HCT116 (cell line): ENCODE results near the gene CMIP. TPM values are rescaled to one million over a fixed set of nuclear protein-coding genes. Genes with fewer than 3 reads are reported as not detected.

Experiments used
- ATAC-seq: fragments of 200-7000 bp; cut with Tn5 transposase; 2 replicates; pipeline ENCODE4 v1.9.1; 2020; ENCODE audit warnings: mild to moderate bottlenecking, moderate library complexity
- BruUV-seq: library from RNA; stranded (reverse); fragments of 400-500 nt; replicated peaks from 2 replicates; lab custom pipeline; 2021; lab: Mats Ljungman, UMichigan
- CTCF ChIA-PET: fragments of 300-600 bp; sonication (Branson Sonifier 250); formaldehyde crosslinking; loops from one replicate; lab custom pipeline; 2021; ENCODE audit warnings: antibody characterized with exemption; lab: Charles Lee
- POLR2A ChIA-PET: fragments of 300-600, 350-600 bp; sonication (Branson Sonifier 250); formaldehyde crosslinking; loops from one replicate; lab custom pipeline; 2021; ENCODE audit warnings: antibody characterized with exemption; lab: Charles Lee
- RAD21 ChIA-PET, 2 experiments: fragments of 300-600 bp; sonication (Branson Sonifier 250); formaldehyde crosslinking; loops; one replicate each; lab custom pipeline; 2023; ENCODE audit warnings: low total read pairs in 2 of 2; ENCODE audit not compliant: uncharacterized antibody in 2 of 2, unreplicated experiment in 2 of 2, low non-redundant PET in 1 of 2; lab: Charles Lee
- DNase-seq: peaks from one replicate; pipeline ENCODE4 v3.0.0-alpha.2; 2010; ENCODE audit warnings: low read depth, low spot score
- H2AFZ ChIP-seq: fragments of 200-600 bp; shearing (Covaris generic), sonication (generic); 2 replicates; pipeline ENCODE4 v1.6.1; 2017; ENCODE audit warnings: low read depth, mixed run types, mixed read lengths, antibody characterized with exemption, low read length; ENCODE audit not compliant: poor library complexity, severe bottlenecking
- H3K27ac ChIP-seq: 2 replicates; pipeline ENCODE4 v1.5.1; 2012; ENCODE audit warnings: low read depth, low read length
- H3K27me3 ChIP-seq: fragments of 200-600 bp; sonication (generic); 2 replicates; pipeline ENCODE4 v1.6.1; 2016; ENCODE audit warnings: mixed run types, low read length, mixed read lengths; ENCODE audit not compliant: insufficient read depth
- H3K36me3 ChIP-seq, 2 experiments: fragments of 200-500 bp in 1 of 2; fragments of 200-600 bp in 1 of 2; sonication (Bioruptor generic) in 1 of 2; sonication (generic) in 1 of 2; 2 replicates each; pipeline versions ENCODE4 v1.5.1 to v1.6.1; 2014 to 2016; ENCODE audit warnings: low read length in 2 of 2, inconsistent platforms in 1 of 2, mixed read lengths in 1 of 2, mixed run types in 1 of 2; ENCODE audit not compliant: insufficient read depth in 2 of 2, control insufficient read depth in 1 of 2
- H3K4me1 ChIP-seq, 2 experiments: fragments of 200-600 bp in 1 of 2; sonication (generic) in 1 of 2; 2 replicates each; pipeline versions ENCODE4 v1.5.1 to v1.6.1; 2012 to 2017; ENCODE audit warnings: low read length in 2 of 2, inconsistent platforms in 1 of 2, mild to moderate bottlenecking in 1 of 2, mixed read lengths in 1 of 2, mixed run types in 1 of 2, moderate library complexity in 1 of 2; ENCODE audit not compliant: insufficient read depth in 2 of 2, control insufficient read depth in 1 of 2
- H3K4me2 ChIP-seq: fragments of 200-600 bp; sonication (generic); 2 replicates; pipeline ENCODE4 v1.6.1; 2017; ENCODE audit warnings: mixed run types, low read length, mixed read lengths
- H3K4me3 ChIP-seq, 2 experiments: fragments of 200-600 bp in 1 of 2; sonication (generic) in 1 of 2; replicated peaks in 1 of 2; 2 replicates each; pipeline ENCODE4 v1.5.1; 2011 to 2016; ENCODE audit warnings: low read length in 2 of 2, control low read depth in 1 of 2, low read depth in 1 of 2, mild to moderate bottlenecking in 1 of 2, mixed read lengths in 1 of 2, mixed run types in 1 of 2
- H3K79me2 ChIP-seq: fragments of 200-600 bp; sonication (generic); 2 replicates; pipeline ENCODE4 v1.6.1; 2017; ENCODE audit warnings: mild to moderate bottlenecking, mixed run types, low read length, moderate library complexity, mixed read lengths; ENCODE audit not compliant: insufficient read depth
- H3K9ac ChIP-seq: fragments of 200-600 bp; sonication (generic); 2 replicates; pipeline ENCODE4 v1.6.1; 2016; ENCODE audit warnings: low read length, mixed read lengths
- H3K9me2 ChIP-seq: fragments of 200-600 bp; sonication (generic), shearing (Covaris generic); 2 replicates; pipeline ENCODE4 v1.6.1; 2017; ENCODE audit warnings: mixed run types, mild to moderate bottlenecking, moderate library complexity; ENCODE audit not compliant: insufficient read depth
- H3K9me3 ChIP-seq, 2 experiments: fragments of 200-500 bp in 1 of 2; fragments of 200-600 bp in 1 of 2; sonication (Bioruptor generic) in 1 of 2; sonication (generic) in 1 of 2; 2 replicates each; pipeline ENCODE4 v1.6.1; 2014 to 2017; ENCODE audit warnings: low read length in 2 of 2, mixed read lengths in 2 of 2, inconsistent platforms in 1 of 2, low read depth in 1 of 2, mild to moderate bottlenecking in 1 of 2, mixed run types in 1 of 2, moderate library complexity in 1 of 2; ENCODE audit not compliant: control insufficient read depth in 1 of 2, insufficient read depth in 1 of 2
- H4K20me1 ChIP-seq: fragments of 200-600 bp; sonication (generic), shearing (Covaris generic); 2 replicates; pipeline ENCODE4 v1.6.1; 2017; ENCODE audit warnings: mixed run types, mild to moderate bottlenecking, moderate library complexity; ENCODE audit not compliant: insufficient read depth
- ATF3 ChIP-seq: IDR thresholded peaks from 2 replicates; pipeline ENCODE4 v1.6.1; 2012
- CBX3 ChIP-seq: IDR thresholded peaks from 2 replicates; pipeline ENCODE4 v1.6.1; 2012; ENCODE audit warnings: low read depth
- CEBPB ChIP-seq: IDR thresholded peaks from 2 replicates; pipeline ENCODE4 v1.6.1; 2012; ENCODE audit warnings: low read depth
- CTCF ChIP-seq, 3 experiments: fragments of 200-600 bp in 1 of 3; sonication (generic) in 1 of 3; IDR thresholded peaks in 2 of 3; conservative IDR thresholded peaks in 1 of 3; 2 replicates each; pipeline ENCODE4 v1.5.1; 2012 to 2017; ENCODE audit warnings: low read depth in 2 of 3, low read length in 2 of 3, antibody characterized with exemption in 1 of 3, borderline replicate concordance in 1 of 3, control low read depth in 1 of 3, mild to moderate bottlenecking in 1 of 3, mixed read lengths in 1 of 3, mixed run types in 1 of 3, moderate library complexity in 1 of 3; ENCODE audit not compliant: insufficient read depth in 1 of 3
- EGR1 ChIP-seq: IDR thresholded peaks from 2 replicates; pipeline ENCODE4 v1.6.1; 2012; ENCODE audit warnings: low read depth
- FOSL1 ChIP-seq: IDR thresholded peaks from 2 replicates; pipeline ENCODE4 v1.6.1; 2012; ENCODE audit warnings: low read depth
- JUND ChIP-seq: IDR thresholded peaks from 2 replicates; pipeline ENCODE4 v1.6.1; 2012
- MAX ChIP-seq: IDR thresholded peaks from 2 replicates; pipeline ENCODE4 v1.6.1; 2012
- RAD21 ChIP-seq: IDR thresholded peaks from 2 replicates; pipeline ENCODE4 v1.6.1; 2012; ENCODE audit warnings: low read depth, mild to moderate bottlenecking
- SIN3A ChIP-seq: IDR thresholded peaks from 2 replicates; pipeline ENCODE4 v1.6.1; 2012; ENCODE audit warnings: low read depth
- SP1 ChIP-seq: IDR thresholded peaks from 2 replicates; pipeline ENCODE4 v1.6.1; 2012; ENCODE audit warnings: low read depth
- SRF ChIP-seq: IDR thresholded peaks from 2 replicates; pipeline ENCODE4 v1.6.1; 2012; ENCODE audit warnings: low read depth
- intact Hi-C: fragments of 100-400 bp; cut with micrococcal nuclease; formaldehyde crosslinking; loops from 2 replicates; pipeline ENCODE4 v1.10.0; 2022
- total RNA-seq: library from RNA; stranded (reverse); gene quantifications from one replicate; pipeline ENCODE4 v1.2.1, GENCODE V29; 2021; ENCODE audit not compliant: unreplicated experiment

Gene CMIP
- total RNA-seq, 1 experiment from 2014 or later: 64.6 TPM

- no peak overlapping the region for H3K27ac ChIP-seq
- RAD21 ChIA-PET: no interaction called here
- no peaks in the 10 kb centered on the region for H3K27me3 ChIP-seq
- no peak overlapping the region for H2AFZ ChIP-seq
- CTCF ChIA-PET: no interaction called here
- peaks cover 18 to 73% of the 10 kb centered on the region in 2 experiments; a peak in 3 of 4 replicates for H3K4me1 ChIP-seq
- peaks cover 24% of the 10 kb centered on the region; the same call in 1 of the 2 replicates for H4K20me1 ChIP-seq
- DNase-seq: no peak
- peak overlapping the region; percentile 83; the same call in 1 of the 2 replicates for H3K4me2 ChIP-seq
- peaks cover 83% of the 10 kb centered on the region for H3K79me2 ChIP-seq
- H3K9me3 ChIP-seq: no peaks in the 10 kb centered on the region
- intact Hi-C loops: no loop called here
- H3K36me3 ChIP-seq: peaks cover 0 to 13% of the 10 kb centered on the region in 2 experiments; a peak in 1 of 4 replicates
- no peak for TF ChIP-seq CBX3
- no peak for TF ChIP-seq SRF
- no peak for TF ChIP-seq SP1
- no peak for TF ChIP-seq CEBPB
- no peak for TF ChIP-seq SIN3A
- TF ChIP-seq JUND: no peak
- no peak for TF ChIP-seq CTCF (IDR thresholded peaks at IDR 0.05 in 2 of 3, conservative IDR thresholded peaks at IDR 0.05 in 1 of 3; ENCODE audit: borderline replicate concordance in 1 of 3, insufficient read depth in 1 of 3, low read depth in 2 of 3, low read length in 2 of 3)
- no peak for TF ChIP-seq FOSL1
- no peak for TF ChIP-seq EGR1
- TF ChIP-seq RAD21: no peak
- no peak for TF ChIP-seq MAX
- TF ChIP-seq ATF3: no peak
- no TSS peak for BruUV-seq
- POLR2A ChIA-PET: no interaction called here
- no peak for ATAC-seq
- no peaks in the 10 kb centered on the region for H3K9me2 ChIP-seq
- no peak overlapping the region for H3K4me3 ChIP-seq
- peak overlapping the region; percentile 92 for H3K9ac ChIP-seq
Measured at GRCh38 chr16:81448154-81449131, 3.8 kb downstream of the CMIP start.
